Astrocyte of the cerebellum (primary cell): ENCODE results near the gene EMC8.

ENCODE experiments used
- DNase-seq: peaks from one replicate; pipeline ENCODE4 v3.0.0-alpha.2; 2011; ENCODE audit warnings: low read depth
- H3K4me3 ChIP-seq: 2 replicates; pipeline ENCODE4 v1.5.1; 2011; ENCODE audit warnings: mild to moderate bottlenecking, low read depth, low read length, moderate library complexity
- in situ Hi-C: cut with HindIII; loops from 2 replicates; pipeline ENCODE4 v1.10.0; 2017; ENCODE audit warnings: low sequenced_read_pairs
- TF ChIP-seq, protein P1 (sequence below): IDR thresholded peaks from 2 replicates; pipeline ENCODE4 v1.5.1; 2012; ENCODE audit warnings: low read length, low read depth, moderate library complexity, mild to moderate bottlenecking; ENCODE audit errors: missing control alignments

The EMC8 gene

DNA sequence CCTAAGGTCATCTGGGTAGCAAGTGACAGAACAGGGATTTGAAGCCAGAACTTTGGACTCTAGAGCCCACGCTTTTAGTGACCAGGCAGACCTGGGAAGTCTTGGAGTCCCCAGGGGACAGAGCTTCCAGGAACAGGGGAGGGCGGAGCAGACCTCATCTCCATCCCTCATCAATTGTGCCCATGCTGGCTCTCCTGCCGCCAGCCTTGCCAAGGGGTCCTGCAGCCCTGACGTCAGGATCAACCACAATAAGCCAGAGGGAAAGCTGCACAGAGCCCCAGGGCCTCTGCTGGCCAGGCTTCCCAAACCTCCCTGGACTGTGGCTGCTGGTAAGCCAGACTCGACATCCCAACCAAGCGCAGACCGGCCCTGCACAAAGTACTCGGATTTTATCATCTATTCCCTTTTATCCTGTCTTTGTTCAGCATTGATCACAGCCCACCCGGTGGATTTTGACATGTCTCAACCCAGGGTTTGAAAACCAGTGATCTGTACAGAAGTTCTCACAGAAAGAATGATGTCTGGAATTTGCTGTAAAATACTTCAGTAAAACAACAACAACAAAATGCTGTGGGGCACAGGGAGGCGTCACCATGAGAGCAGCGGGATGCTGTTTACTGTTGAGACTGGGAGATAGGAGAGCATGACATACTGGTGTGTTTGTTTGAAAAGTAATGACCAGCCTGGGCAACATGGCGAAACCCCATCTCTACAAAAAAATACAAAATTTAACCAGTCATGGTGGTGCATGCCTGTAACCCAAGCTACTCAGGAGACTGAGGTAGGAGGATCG lies 60.2 kb downstream of the EMC8 start:
- no peak for DNase-seq
- H3K4me3 ChIP-seq: no peak overlapping the region
- TF ChIP-seq, protein P1, sequence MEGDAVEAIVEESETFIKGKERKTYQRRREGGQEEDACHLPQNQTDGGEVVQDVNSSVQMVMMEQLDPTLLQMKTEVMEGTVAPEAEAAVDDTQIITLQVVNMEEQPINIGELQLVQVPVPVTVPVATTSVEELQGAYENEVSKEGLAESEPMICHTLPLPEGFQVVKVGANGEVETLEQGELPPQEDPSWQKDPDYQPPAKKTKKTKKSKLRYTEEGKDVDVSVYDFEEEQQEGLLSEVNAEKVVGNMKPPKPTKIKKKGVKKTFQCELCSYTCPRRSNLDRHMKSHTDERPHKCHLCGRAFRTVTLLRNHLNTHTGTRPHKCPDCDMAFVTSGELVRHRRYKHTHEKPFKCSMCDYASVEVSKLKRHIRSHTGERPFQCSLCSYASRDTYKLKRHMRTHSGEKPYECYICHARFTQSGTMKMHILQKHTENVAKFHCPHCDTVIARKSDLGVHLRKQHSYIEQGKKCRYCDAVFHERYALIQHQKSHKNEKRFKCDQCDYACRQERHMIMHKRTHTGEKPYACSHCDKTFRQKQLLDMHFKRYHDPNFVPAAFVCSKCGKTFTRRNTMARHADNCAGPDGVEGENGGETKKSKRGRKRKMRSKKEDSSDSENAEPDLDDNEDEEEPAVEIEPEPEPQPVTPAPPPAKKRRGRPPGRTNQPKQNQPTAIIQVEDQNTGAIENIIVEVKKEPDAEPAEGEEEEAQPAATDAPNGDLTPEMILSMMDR: no peak
- in situ Hi-C loops: no loop called here

DNA sequence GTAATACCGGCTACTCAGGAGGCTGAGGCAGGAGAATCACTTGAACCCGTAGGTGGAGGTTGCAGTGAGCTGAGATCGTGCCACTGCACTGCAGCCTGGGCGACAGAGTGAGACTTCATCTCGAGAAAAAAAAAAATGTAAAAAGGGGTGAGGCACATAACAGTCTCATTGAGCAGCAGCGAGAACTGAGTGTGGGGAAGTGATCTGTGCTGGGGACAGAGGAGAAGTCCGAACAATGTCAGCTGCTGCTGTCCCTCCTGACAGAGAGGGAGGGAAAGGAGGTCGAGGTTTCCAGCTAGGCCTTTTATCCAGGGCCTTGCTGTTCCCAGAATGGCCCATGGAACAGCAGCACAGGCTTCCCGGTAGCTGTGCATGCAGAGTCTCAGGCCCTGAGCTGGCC lies 62.4 kb downstream of the EMC8 start:
- in situ Hi-C loops: no loop called here
- TF ChIP-seq, protein P1: no peak
- no peak for DNase-seq
- no peak overlapping the region for H3K4me3 ChIP-seq

DNA sequence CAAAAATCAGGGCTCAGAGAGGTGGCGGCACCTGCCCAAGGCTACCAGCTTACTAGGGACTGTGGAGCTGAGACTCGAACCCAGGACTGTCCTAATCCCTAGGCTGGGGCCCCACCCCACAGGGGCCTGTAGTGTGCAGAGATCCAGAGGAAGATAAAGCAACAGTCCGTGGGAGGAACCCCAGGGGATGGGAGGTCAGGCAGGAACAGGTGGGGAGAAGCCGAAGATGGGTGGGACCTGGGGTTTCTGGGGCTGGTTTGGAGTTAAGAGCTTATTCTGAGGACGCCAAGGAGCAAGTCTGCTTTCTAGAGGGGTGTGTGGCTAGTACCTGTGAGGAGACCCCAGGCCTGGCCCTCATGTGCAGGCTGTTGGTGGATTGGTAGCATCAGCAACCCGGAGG lies 63.4 kb downstream of the EMC8 start:
- in situ Hi-C loops: no loop called here
- no peak for DNase-seq
- TF ChIP-seq, protein P1: no peak
- no peak overlapping the region for H3K4me3 ChIP-seq

DNA sequence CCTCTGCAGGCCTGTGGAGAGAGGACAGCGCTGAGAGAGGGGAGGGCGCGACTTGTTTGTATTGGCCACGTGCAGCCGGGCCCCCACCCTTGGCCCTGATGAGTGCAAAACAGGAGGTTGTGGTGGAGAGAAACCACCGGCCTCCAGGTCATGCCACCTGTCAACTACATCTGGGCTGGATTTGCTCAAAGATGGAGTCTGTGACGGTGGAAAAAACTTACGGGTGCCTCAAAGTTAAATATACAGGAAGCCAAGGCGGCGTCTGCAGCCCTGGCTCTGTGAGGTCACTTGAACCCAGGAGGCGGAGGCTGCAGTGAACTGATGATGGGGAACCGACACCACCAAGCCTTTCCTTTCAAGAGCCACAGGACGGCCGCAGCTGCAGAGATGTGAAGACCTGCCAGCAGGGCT lies 64.1 kb downstream of the EMC8 start:
- H3K4me3 ChIP-seq: no peak overlapping the region
- TF ChIP-seq, protein P1: no peak
- in situ Hi-C loops: no loop called here
- no peak for DNase-seq

DNA sequence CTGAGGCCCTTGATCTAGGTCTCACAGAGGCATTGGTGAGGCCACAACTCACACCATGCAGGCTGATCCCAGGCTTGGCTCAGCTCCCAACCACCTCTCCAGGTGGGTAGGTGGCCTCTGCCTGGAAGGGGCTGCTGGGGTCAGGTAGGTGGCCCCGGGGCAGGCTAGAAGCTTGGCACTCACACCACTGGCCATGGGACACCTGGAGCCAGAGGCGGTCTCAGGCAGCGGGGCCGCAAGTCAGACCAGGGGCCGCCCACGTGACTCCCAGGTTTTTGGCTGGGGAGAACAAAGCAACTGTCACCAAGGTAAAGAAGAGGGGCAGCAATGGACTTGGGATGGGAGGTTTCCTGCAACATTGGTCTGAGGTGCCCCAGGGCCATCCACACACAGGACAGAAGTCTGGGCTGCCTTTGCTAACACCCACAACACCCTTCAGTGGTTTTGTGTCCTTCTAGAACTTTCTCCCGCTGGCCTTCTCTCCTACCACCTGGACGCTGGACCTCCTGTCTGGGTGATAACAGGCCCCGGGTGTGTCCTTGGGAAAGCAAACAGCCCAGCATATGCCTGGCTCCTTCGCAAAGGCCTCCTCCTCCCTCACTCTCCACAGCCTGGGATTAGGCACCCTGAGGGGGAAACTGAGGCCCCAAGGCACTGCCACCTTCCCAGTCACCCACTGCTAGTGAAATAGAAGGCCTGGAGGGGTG lies 64.9 kb downstream of the EMC8 start:
- TF ChIP-seq, protein P1: no peak
- H3K4me3 ChIP-seq: no peak overlapping the region
- no peak for DNase-seq
- in situ Hi-C loops: no loop called here

DNA sequence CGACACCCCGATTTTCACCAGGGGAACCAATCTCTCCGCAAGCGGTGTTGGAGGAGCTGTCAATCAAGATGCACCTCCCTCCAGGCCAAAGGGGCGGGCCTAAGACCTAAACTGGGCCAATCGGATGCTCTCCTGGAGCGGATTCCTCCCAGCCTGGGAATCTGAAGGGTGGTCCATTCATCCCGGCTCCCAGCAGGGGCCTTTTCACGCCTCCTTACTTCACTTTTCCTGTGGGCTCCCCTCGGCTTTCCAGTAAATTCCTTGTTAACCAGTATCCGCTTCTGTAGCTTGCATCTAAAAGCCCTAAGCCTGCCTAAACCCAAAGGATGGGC lies 65.5 kb downstream of the EMC8 start:
- no peak for DNase-seq
- H3K4me3 ChIP-seq: no peak overlapping the region
- TF ChIP-seq, protein P1: no peak
- in situ Hi-C loops: no loop called here
